ENCODE measurements around the gene ARID1B.

GRCh38 chr6:156918647-156919046, 141.5 kb downstream of the ARID1B start:
- TF ChIP-seq CTCF (IDR thresholded peaks at IDR 0.05), result no peak
- TF ChIP-seq POLR2AphosphoS5 (IDR thresholded peaks at IDR 0.05; ENCODE audit: low read depth, low read length), result no peak
- no peak for TF ChIP-seq REST (IDR thresholded peaks at IDR 0.05; ENCODE audit: insufficient read depth in 1 of 2, low read depth in 2 of 2, low read length in 1 of 2)
- TF ChIP-seq SIN3A (IDR thresholded peaks at IDR 0.05; ENCODE audit: borderline replicate concordance, insufficient read depth, low read depth, low read length), result no peak
